Epithelial cell of esophagus (primary cell): ENCODE measurements around the gene FGF7.

Experiments used
- DNase-seq: peaks from one replicate; pipeline ENCODE4 v3.0.0; 2010; ENCODE audit warnings: low read depth
- H3K4me3 ChIP-seq: 2 replicates; pipeline ENCODE4 v1.5.1; 2011; ENCODE audit warnings: mild to moderate bottlenecking, low read length, control low read depth
- TF ChIP-seq, protein P1 (sequence below): IDR thresholded peaks from 2 replicates; pipeline ENCODE4 v1.5.1; 2011; ENCODE audit warnings: low read depth, mild to moderate bottlenecking, low read length, control low read depth, inconsistent platforms; ENCODE audit not compliant: insufficient read depth; ENCODE audit errors: missing control alignments

FGF7 gene

DNA sequence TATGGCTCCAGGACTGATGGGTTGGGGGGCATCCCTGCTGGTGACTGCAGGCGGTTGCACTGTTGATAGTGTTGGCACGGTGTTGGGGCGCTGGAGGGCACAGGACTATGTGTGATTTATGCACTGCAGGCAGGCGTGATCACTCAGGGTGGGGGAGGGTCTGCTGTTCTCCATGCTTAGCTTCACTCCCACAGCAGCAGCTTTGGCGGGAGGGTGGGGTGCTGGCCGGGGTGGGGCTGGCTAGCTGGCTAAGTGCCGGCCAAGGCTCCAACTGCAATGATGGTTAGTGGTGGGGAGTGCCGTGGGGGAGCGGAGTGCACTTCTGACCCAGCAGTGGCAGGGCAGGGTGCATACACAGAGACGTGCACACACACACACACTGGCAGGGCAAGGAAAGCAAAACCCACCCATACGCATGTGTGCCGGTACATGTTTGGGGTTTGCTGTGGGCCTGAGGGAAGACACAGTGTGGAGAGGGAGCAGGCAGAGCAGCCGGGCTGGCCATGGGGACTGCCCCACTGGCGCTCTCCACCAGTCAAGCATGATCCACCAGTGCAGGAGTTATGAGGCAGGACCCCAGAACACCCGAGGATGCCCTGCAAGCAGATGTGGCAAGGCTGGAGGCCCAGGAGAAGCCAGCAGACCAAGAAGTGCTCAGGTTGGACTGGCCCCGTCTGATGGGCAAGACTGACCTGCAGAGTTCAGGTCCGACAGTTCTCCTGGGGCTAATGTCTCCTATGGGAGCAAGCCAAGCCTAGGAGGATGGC lies 16.5 kb upstream of the FGF7 start:
- TF ChIP-seq, protein P1, sequence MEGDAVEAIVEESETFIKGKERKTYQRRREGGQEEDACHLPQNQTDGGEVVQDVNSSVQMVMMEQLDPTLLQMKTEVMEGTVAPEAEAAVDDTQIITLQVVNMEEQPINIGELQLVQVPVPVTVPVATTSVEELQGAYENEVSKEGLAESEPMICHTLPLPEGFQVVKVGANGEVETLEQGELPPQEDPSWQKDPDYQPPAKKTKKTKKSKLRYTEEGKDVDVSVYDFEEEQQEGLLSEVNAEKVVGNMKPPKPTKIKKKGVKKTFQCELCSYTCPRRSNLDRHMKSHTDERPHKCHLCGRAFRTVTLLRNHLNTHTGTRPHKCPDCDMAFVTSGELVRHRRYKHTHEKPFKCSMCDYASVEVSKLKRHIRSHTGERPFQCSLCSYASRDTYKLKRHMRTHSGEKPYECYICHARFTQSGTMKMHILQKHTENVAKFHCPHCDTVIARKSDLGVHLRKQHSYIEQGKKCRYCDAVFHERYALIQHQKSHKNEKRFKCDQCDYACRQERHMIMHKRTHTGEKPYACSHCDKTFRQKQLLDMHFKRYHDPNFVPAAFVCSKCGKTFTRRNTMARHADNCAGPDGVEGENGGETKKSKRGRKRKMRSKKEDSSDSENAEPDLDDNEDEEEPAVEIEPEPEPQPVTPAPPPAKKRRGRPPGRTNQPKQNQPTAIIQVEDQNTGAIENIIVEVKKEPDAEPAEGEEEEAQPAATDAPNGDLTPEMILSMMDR: no peak
- H3K4me3 ChIP-seq: no peak overlapping the region
- no peak for DNase-seq

DNA sequence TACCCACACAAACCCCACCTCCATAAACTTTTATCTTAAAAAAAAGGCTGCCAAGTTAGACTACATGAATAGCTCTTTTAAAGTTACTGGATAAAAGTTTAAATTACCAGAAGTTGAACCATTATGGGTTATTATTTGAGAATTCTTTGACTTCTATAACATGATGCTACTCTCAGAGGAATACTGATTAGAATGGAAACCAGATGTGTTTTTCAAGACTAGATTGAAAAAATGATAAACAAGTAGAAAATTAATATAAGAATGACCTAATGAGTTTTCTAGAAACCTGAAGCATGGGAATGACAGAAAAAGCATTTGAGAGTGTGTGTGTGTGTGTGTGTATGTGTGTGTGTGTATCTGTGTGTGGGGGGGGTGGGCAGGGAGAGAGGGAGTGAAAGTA lies 12.4 kb upstream of the FGF7 start:
- H3K4me3 ChIP-seq: no peak overlapping the region
- no peak for DNase-seq
- TF ChIP-seq, protein P1: no peak

DNA sequence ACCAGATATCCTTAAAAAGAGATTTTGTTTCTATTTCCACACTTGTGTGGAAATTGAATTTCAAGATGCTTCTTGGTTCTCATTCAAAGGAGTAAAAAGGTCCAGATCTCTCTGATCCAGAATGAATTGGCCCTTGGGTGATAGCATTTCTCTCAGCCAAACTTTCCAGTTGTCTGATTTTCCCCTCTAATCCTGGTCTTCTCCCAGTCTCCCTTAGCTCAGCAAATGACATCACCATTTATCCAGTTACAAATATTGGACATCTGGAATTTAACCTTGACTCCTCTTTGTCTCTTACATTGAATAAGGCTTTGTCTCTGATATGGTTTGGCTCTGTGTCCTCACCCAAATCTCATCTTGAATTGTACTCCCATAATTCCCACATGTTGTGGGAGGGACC lies 10.2 kb upstream of the FGF7 start:
- H3K4me3 ChIP-seq: no peak overlapping the region
- TF ChIP-seq, protein P1: no peak
- no peak for DNase-seq

DNA sequence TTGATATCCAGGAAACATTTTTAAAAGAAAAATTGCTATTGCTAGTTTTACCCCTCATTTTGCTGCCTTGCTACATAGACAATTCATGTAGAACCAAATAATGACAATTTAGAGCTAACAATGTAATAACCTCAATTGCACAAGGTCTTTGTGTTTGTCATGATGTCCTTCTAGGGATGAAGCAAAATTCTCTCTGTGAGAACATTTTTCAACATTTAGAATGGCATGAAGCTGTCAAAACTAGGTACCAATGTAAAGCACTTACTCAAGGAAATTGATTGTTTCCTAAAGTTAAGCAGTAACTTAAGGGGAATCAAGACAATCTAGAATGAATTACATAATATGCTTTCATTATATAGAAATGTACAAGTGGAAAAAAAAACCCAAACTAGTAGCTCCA lies 7.9 kb upstream of the FGF7 start:
- no peak overlapping the region for H3K4me3 ChIP-seq
- TF ChIP-seq, protein P1: no peak
- no peak for DNase-seq

DNA sequence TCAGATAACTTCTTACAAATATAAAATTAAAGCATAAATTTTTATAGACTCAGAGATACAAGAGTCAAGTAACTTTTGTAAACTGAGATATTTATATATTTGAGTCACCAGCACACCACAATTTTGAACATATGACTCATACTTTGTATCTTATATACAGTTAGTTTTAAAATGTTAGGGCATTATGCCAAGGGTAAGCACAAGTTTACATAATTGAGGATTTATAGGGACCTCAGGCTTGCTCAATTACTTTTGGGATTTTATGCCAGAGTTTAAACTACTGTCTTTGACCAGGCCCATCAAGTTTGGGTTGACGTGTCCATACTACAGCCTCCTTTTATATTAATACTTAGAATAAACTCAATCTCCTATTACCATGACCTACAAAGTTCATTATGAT lies 7.4 kb upstream of the FGF7 start:
- H3K4me3 ChIP-seq: no peak overlapping the region
- DNase-seq: peak; percentile 67
- TF ChIP-seq, protein P1: no peak

DNA sequence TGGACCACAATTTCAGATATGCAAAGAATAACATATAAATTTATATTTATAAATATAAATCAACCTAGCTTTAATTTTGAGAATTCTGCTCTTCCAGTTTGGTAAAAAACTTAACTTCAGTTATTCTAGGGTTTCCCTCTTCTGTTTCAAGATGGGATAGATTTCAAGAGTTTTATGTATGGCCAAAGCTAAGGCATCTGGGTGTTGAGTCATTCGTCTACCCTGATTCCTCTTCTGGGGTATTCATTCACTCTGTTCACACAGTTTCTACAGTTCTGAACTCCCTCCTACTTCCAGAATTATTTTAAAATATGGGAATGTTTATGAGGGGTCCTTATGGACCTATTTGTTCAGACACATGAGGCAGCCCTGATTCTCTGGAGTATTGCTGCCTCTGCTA lies 4.2 kb upstream of the FGF7 start:
- TF ChIP-seq, protein P1: no peak
- no peak for DNase-seq
- H3K4me3 ChIP-seq: no peak overlapping the region

DNA sequence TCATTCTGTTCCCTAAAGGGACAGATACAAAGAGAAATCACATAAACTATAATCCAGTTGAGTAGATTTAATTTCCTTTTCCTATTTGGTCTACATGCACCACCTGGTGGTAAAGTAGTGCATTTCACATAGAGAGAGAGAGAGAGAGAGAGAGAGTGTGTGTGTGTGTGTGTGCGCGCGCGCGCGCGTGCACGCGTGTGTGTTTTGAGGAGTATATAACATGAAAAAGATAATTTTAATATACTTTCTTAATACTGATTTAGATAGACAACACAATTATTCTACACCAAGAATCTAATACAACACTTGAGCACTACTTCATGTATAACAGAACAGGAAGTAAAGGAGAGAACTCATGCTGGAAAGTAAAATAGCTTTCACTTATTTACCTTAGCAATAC lies 1.1 kb upstream of the FGF7 start:
- TF ChIP-seq, protein P1: peak; percentile 78
- H3K4me3 ChIP-seq: no peak overlapping the region
- peak; percentile 63 for DNase-seq
